Measurements from ENCODE around the gene CYTL1. TPM values are rescaled to one million over a fixed set of nuclear protein-coding genes. Genes with fewer than 3 reads are reported as not detected.

CYTL1 gene
- total and polyA plus RNA-seq, 2 experiments from 2014 or later, result 0.57 to 1.8 TPM

DNA sequence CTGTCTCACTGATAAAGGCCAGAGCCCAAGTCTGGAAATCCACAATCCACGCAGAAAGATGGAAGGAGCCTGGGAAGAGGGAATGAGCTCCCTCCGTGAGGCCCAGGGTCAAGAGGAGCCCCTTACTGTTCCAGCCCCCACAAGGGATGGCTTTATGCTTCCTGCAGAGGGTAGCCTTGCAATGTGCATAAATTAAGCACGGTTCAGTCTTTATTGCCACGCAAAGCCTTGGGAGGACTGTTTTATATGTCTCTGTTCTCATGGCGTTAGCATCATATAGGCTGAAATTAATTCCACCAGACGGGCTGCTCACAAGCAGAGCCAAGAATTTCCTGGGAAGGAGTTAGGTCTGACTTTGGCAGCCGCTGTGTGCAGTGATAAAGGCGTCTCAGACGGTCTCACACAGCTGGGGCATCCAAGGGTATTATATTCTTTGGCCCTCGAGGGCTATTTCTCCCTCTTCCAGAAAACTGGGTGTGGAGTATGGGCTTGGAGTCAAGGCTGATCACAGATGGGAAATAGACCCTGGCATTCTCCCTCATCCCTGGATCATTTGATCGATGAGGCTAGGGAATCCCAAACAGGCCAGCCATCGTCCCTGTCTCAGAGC lies 38.5 kb downstream of the CYTL1 start:
- H3K4me3 ChIP-seq, result no peak overlapping the region
- no peaks in the 10 kb centered on the region for H3K36me3 ChIP-seq
- H3K9me3 ChIP-seq (ENCODE audit: low read depth), result no peaks in the 10 kb centered on the region
- DNase-seq (ENCODE audit: low read depth in 1 of 2, low spot score in 1 of 2), result peak in 1 of 2 donors; percentile 21
- H3K27ac ChIP-seq, result no peak overlapping the region
- TF ChIP-seq, protein P1, sequence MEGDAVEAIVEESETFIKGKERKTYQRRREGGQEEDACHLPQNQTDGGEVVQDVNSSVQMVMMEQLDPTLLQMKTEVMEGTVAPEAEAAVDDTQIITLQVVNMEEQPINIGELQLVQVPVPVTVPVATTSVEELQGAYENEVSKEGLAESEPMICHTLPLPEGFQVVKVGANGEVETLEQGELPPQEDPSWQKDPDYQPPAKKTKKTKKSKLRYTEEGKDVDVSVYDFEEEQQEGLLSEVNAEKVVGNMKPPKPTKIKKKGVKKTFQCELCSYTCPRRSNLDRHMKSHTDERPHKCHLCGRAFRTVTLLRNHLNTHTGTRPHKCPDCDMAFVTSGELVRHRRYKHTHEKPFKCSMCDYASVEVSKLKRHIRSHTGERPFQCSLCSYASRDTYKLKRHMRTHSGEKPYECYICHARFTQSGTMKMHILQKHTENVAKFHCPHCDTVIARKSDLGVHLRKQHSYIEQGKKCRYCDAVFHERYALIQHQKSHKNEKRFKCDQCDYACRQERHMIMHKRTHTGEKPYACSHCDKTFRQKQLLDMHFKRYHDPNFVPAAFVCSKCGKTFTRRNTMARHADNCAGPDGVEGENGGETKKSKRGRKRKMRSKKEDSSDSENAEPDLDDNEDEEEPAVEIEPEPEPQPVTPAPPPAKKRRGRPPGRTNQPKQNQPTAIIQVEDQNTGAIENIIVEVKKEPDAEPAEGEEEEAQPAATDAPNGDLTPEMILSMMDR (IDR thresholded peaks at IDR 0.05; ENCODE audit: low read depth, low read length), result no peak
- H3K27me3 ChIP-seq, result no peaks in the 10 kb centered on the region
- H3K4me1 ChIP-seq (ENCODE audit: low read depth), result no peaks in the 10 kb centered on the region

DNA sequence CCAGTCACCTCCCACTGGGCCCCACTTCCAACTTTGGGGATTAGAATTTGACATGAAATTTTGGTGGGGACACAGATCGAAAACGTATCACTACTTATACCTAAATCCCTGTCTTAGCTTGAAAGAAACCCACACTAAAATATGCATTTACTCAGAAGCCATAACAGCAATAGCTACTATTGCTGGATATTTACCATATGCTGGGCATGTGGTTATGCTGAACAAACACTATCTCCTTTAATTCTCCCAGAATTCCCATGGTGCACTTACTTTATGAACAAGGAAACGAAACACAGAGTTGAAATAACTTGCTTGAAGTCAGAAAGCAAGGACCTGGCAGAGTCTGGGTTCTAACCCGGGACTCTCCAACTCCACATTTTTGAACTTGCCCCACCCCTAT lies 39.3 kb downstream of the CYTL1 start:
- no peaks in the 10 kb centered on the region for H3K36me3 ChIP-seq
- TF ChIP-seq, protein P1 (IDR thresholded peaks at IDR 0.05; ENCODE audit: low read depth, low read length), result no peak
- no peaks in the 10 kb centered on the region for H3K27me3 ChIP-seq

DNA sequence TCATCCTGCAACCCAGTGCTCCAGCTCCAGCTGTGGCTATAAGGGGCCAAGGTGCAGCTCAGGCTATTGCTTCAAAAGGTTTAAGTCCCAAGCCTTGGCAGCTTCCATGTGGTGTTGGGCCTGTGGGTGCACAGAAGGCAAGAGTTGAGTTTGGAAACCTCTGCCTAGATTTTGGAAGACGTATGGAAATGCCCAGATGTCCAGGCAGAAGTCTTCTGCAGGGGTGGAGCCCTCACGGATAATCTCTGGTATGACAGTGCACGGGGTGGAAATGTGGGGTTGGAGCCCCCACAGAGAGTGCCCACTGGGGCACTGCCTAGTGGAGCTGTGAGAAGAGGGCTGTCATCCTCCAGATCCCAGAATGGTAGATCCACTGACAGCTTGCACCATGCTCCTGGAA lies 44.5 kb downstream of the CYTL1 start:
- H3K27ac ChIP-seq, result no peak overlapping the region
- TF ChIP-seq, protein P1 (IDR thresholded peaks at IDR 0.05; ENCODE audit: low read depth, low read length), result no peak
- DNase-seq (ENCODE audit: low read depth in 1 of 2, low spot score in 1 of 2), result no peak

More for the DNA sequence above, 39.3 kb downstream of the CYTL1 start:
- Histone ChIP-seq H3K4me3 (no peak overlapping the region), H3K4me1 (ENCODE audit: low read depth) (no peaks in the 10 kb centered on the region), H3K9me3 (ENCODE audit: low read depth) (no peaks in the 10 kb centered on the region), H3K27ac (no peak overlapping the region)
- DNase-seq (ENCODE audit: low read depth in 1 of 2, low spot score in 1 of 2), result no peak

DNA sequence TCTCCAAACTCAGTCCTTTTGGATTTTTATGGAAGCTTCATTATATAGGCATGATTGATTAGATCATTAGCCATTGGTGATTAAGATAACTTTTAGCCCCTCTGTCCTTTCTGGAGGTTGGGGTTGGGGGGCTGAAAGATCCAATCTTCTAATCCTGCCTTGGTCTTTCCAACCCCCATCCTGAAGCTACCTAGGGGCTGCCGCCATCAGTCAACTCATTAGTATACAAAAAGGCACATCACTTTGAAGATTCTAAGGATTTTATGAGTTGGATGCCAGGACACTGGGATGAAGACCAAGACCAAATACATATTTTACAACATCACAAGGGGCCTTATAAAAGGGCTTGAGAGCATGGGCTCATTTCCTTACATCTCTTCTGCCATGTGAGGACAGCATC lies 47.5 kb downstream of the CYTL1 start:
- Histone ChIP-seq H3K36me3 (no peaks in the 10 kb centered on the region), H3K4me1 (ENCODE audit: low read depth) (no peaks in the 10 kb centered on the region), H3K4me3 (no peak overlapping the region), H3K27me3 (no peaks in the 10 kb centered on the region), H3K27ac (no peak overlapping the region), H3K9me3 (ENCODE audit: low read depth) (no peaks in the 10 kb centered on the region)
- DNase-seq (ENCODE audit: low read depth in 1 of 2, low spot score in 1 of 2), result no peak
- TF ChIP-seq, protein P1 (IDR thresholded peaks at IDR 0.05; ENCODE audit: low read depth, low read length), result no peak

More for the DNA sequence above, 44.5 kb downstream of the CYTL1 start:
- Histone ChIP-seq H3K36me3 (no peaks in the 10 kb centered on the region), H3K4me3 (no peak overlapping the region), H3K9me3 (ENCODE audit: low read depth) (no peaks in the 10 kb centered on the region), H3K27me3 (no peaks in the 10 kb centered on the region), H3K4me1 (ENCODE audit: low read depth) (no peaks in the 10 kb centered on the region)

DNA sequence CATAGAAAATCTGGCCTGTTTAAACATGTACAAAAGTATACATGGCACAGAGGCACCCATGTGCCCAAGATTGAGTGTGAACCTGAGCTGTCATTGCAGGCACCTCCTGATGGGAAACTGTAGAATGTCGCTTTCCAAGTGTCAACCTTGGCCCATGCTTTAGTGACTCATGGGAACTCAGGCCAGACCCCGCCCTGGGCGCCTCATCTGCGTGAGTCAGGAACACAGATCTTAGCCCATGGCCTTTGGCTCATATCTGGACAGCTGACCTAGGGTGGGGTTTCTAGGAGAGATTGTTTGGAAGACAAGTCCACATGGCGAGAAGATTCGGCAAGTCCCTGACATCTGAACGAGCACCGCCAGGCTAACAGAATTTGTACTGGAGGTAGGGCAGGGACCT lies 50.0 kb downstream of the CYTL1 start:
- Histone ChIP-seq H3K36me3 (no peaks in the 10 kb centered on the region), H3K27me3 (no peaks in the 10 kb centered on the region), H3K4me3 (no peak overlapping the region), H3K9me3 (ENCODE audit: low read depth) (no peaks in the 10 kb centered on the region), H3K4me1 (ENCODE audit: low read depth) (no peaks in the 10 kb centered on the region), H3K27ac (no peak overlapping the region)
- TF ChIP-seq, protein P1 (IDR thresholded peaks at IDR 0.05; ENCODE audit: low read depth, low read length), result no peak
- DNase-seq (ENCODE audit: low read depth in 1 of 2, low spot score in 1 of 2), result peak in 1 of 2 donors; percentile 13

All from cardiac muscle cell (in vitro differentiated cells and primary cell).